SK-N-SH treated with all-trans-retinoic acid at 6 μM for 48 hours (cell line): ENCODE results near the gene ERCC2.

Experiments used
- BACH2 ChIP-seq: fragments of 250-450 bp; sonication (Bioruptor Pico); IDR thresholded peaks from 2 replicates; pipeline ENCODE4 v1.9.0; 2021; ENCODE audit warnings: mild to moderate bottlenecking, borderline replicate concordance
- CREB5 ChIP-seq: fragments of 250-450 bp; sonication (Bioruptor Pico); IDR thresholded peaks from 2 replicates; pipeline ENCODE4 v1.5.1; 2020; ENCODE audit warnings: low read depth, mild to moderate bottlenecking, moderate library complexity
- CSDC2 ChIP-seq: fragments of 250-450 bp; sonication (Bioruptor Pico); IDR thresholded peaks from 2 replicates; pipeline ENCODE4 v1.5.0; 2020; ENCODE audit warnings: mild to moderate bottlenecking, moderate library complexity
- ISL1 ChIP-seq: fragments of 250-450 bp; sonication (Bioruptor Pico); IDR thresholded peaks from 2 replicates; pipeline ENCODE4 v2.1.2; 2022; ENCODE audit warnings: mild to moderate bottlenecking, moderate library complexity
- PATZ1 ChIP-seq: fragments of 250-450 bp; sonication (Bioruptor Pico); IDR thresholded peaks from 2 replicates; pipeline ENCODE4 v1.8.0; 2020; ENCODE audit warnings: mild to moderate bottlenecking, moderate library complexity, borderline replicate concordance
- POU6F1 ChIP-seq: fragments of 250-450 bp; sonication (Bioruptor Pico); IDR thresholded peaks from 2 replicates; pipeline ENCODE4 v1.8.0; 2021; ENCODE audit warnings: low read depth, mild to moderate bottlenecking, moderate library complexity, borderline replicate concordance
- RARB ChIP-seq: fragments of 250-450 bp; sonication (Bioruptor Pico); IDR thresholded peaks from 2 replicates; pipeline ENCODE4 v1.8.0; 2021; ENCODE audit warnings: mild to moderate bottlenecking, moderate library complexity
- TOX ChIP-seq: fragments of 250-450 bp; sonication (Bioruptor Pico); IDR thresholded peaks from 2 replicates; pipeline ENCODE4 v1.8.0; 2021; ENCODE audit warnings: mild to moderate bottlenecking, moderate library complexity, borderline replicate concordance
- ZC3H10 ChIP-seq: fragments of 250-450 bp; sonication (Bioruptor Pico); IDR thresholded peaks from 2 replicates; pipeline ENCODE4 v1.5.1; 2021; ENCODE audit warnings: mild to moderate bottlenecking, moderate library complexity
- ZNF565 ChIP-seq: fragments of 450-650 bp; formaldehyde crosslinking; conservative IDR thresholded peaks from 2 replicates; pipeline ENCODE4 v1.5.0; 2020; ENCODE audit warnings: low read depth, mild to moderate bottlenecking, moderate library complexity

GRCh38 chr19:45348367-45349125 lies 21.8 kb downstream of the ERCC2 start:
- TF ChIP-seq ZNF565 (CRISPR knock-in tag) = no peak
- no peak for TF ChIP-seq PATZ1 (CRISPR knock-in tag)
- TF ChIP-seq RARB = no peak
- TF ChIP-seq ISL1 (CRISPR knock-in tag) = no peak
- TF ChIP-seq POU6F1 (CRISPR knock-in tag) = no peak
- TF ChIP-seq BACH2 = no peak
- TF ChIP-seq ZC3H10 (CRISPR knock-in tag) = no peak
- TF ChIP-seq CREB5 (CRISPR knock-in tag) = no peak
- TF ChIP-seq CSDC2 (CRISPR knock-in tag) = no peak
- no peak for TF ChIP-seq TOX (CRISPR knock-in tag)
